ENCODE results near the gene RBM19. TPM values are rescaled to one million over a fixed set of nuclear protein-coding genes. Genes with fewer than 3 reads are reported as not detected.

Gene RBM19
- polyA plus RNA-seq, 1 experiment = 15.5 TPM

DNA sequence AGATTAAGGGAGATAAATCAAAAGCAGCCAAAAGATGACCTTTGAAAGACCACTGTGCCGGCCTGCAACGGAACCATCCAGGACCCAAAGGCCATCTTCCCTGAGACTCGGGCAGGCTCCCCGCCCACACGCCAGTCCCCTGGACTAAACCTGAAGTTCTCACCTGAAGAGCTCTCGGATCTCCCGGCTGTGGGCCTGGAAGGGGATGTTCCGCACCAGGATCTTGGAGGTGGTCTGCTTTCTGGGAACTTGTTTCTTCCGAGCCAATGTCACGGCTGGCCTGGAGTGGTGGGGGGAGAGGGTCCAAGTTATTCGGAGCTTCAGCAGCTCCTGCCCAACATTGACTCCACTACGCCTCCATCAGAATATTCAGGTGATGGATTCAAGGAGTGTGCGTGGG lies 51.3 kb downstream of the RBM19 start:
- ChIA-PET POLR2A (no interaction called here), CTCF (interaction anchor here (1.1 to 3.3 kb wide), 5 partner anchors 16 to 467 kb away, joined by 3 to 33 read pairs (median 6); no protein-coding TSS in a partner anchor)
- H3K4me3 ChIP-seq (ENCODE audit: low read depth, low read length) = no peak overlapping the region
- DNase-seq (ENCODE audit: low read depth) = no peak
- TF ChIP-seq, protein P1, sequence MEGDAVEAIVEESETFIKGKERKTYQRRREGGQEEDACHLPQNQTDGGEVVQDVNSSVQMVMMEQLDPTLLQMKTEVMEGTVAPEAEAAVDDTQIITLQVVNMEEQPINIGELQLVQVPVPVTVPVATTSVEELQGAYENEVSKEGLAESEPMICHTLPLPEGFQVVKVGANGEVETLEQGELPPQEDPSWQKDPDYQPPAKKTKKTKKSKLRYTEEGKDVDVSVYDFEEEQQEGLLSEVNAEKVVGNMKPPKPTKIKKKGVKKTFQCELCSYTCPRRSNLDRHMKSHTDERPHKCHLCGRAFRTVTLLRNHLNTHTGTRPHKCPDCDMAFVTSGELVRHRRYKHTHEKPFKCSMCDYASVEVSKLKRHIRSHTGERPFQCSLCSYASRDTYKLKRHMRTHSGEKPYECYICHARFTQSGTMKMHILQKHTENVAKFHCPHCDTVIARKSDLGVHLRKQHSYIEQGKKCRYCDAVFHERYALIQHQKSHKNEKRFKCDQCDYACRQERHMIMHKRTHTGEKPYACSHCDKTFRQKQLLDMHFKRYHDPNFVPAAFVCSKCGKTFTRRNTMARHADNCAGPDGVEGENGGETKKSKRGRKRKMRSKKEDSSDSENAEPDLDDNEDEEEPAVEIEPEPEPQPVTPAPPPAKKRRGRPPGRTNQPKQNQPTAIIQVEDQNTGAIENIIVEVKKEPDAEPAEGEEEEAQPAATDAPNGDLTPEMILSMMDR (IDR thresholded peaks at IDR 0.05; ENCODE audit: insufficient read depth, low read depth, low read length) = no peak
- peaks cover 10% of the 10 kb centered on the region for H3K36me3 ChIP-seq (ENCODE audit: control insufficient read depth, insufficient read depth, low read length)
- H3K27me3 ChIP-seq (ENCODE audit: control insufficient read depth, insufficient read depth, low read length) = no peaks in the 10 kb centered on the region

DNA sequence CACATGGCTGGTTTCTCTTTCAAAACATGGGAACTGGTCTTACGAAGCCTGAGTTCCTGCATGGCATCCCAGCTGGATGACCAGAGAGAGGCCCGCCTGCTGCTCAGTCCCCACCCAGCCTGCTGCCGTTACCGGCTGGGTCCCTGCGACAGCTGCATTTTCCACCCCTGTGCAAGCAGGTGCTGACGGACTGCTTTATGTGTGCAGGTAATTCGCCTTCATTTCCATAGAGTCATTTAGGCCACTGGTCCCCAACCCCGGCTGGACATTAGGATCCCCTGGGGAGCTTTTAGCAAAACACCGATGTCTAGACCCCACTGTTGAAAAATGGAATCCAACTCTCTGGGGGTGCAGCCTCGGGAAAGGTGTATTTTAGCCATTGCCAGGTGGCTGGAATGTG lies 51.9 kb downstream of the RBM19 start:
- ChIA-PET POLR2A (no interaction called here), CTCF (interaction anchor here (1.1 to 3.3 kb wide), 4 partner anchors 16 to 466 kb away, joined by 3 to 33 read pairs (median 5); no protein-coding TSS in a partner anchor)
- Histone ChIP-seq H3K27me3 (ENCODE audit: control insufficient read depth, insufficient read depth, low read length) (no peaks in the 10 kb centered on the region), H3K36me3 (ENCODE audit: control insufficient read depth, insufficient read depth, low read length) (peaks cover 12% of the 10 kb centered on the region), H3K4me3 (ENCODE audit: low read depth, low read length) (no peak overlapping the region)
- no peak for DNase-seq (ENCODE audit: low read depth)
- TF ChIP-seq, protein P1 (IDR thresholded peaks at IDR 0.05; ENCODE audit: insufficient read depth, low read depth, low read length) = no peak

DNA sequence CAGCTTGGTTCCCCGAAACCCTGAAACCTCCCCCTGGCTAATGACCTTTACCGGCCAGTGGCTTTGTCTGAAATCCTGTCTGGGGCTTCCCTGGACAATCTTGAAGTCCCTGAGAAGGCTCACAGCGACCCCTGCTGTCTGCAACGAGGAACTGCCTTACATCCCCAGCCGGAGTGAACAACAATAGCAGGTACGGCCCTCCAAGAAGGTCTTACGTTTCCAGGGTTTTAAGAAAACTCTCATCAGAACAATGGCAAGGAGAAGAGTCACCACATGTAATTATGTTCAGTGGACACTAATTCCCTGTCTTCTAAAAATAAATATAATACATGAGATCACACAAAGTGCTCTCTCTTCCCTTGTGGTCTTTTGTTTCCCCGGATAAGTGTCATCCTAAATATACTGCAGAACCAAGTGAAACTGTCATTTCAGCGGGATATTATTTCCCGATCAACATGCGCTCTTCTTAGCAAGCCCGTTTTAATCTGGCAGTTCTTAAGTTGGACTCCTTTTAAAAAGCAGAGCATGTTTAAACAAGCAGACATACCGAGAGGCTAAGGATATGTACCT lies 53.3 kb downstream of the RBM19 start:
- ChIA-PET POLR2A (no interaction called here), CTCF (interaction anchor here (0.7 to 3.3 kb wide), 14 partner anchors 9 to 472 kb away, joined by 3 to 33 read pairs (median 4); no protein-coding TSS in a partner anchor)
- Histone ChIP-seq H3K4me3 (ENCODE audit: low read depth, low read length) (no peak overlapping the region), H3K27me3 (ENCODE audit: control insufficient read depth, insufficient read depth, low read length) (no peaks in the 10 kb centered on the region), H3K36me3 (ENCODE audit: control insufficient read depth, insufficient read depth, low read length) (peaks cover 11% of the 10 kb centered on the region)
- no peak for DNase-seq (ENCODE audit: low read depth)
- TF ChIP-seq, protein P1 (IDR thresholded peaks at IDR 0.05; ENCODE audit: insufficient read depth, low read depth, low read length) = peak; percentile 96

DNA sequence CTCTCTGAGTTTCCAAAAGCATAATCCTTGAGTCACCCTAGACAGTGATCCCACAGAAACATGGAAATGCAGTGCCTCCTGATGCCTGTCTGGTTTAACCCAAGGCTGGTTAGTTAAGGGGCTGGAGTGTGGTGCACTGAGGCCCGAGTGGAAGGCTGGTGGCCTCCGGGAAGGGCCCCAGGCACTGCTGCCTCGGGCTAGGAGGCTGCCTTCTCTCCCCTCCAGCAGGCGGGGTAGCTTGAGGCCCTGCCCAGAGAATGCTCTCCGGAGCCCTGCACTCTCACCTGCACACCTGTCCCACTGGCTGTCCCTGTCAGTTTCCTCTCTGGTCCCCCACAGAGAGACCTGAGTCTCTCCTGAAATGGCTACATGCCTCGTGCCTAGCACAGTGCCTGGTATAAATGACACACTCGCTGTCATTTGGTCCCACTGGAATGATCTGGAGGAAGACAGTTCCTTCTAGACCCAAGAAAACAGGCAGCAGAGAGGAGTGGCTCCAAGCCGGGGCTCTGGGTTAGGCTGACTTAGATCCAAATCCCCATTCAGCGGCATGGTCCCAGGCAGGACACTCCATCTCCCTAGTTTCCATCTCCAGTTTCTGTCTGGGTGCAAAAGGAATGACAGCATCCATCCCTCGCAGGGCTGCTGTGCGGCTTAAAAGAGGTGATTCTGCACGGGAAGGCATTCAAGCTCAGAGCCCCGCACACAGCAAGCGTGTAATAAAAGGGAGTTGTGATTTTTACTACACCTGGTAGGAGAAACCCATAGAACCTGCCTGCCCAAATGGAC lies 54.0 kb downstream of the RBM19 start:
- POLR2A ChIA-PET = no interaction called here
- CTCF ChIA-PET = interaction anchor here (0.6 to 3.3 kb wide), 17 partner anchors 9 to 472 kb away, joined by 3 to 33 read pairs (median 4); no protein-coding TSS in a partner anchor

More for the DNA sequence above, 54.0 kb downstream of the RBM19 start:
- TF ChIP-seq, protein P1 (IDR thresholded peaks at IDR 0.05; ENCODE audit: insufficient read depth, low read depth, low read length) = no peak
- no peak for DNase-seq (ENCODE audit: low read depth)
- H3K36me3 ChIP-seq (ENCODE audit: control insufficient read depth, insufficient read depth, low read length) = peaks cover 11% of the 10 kb centered on the region
- no peak overlapping the region for H3K4me3 ChIP-seq (ENCODE audit: low read depth, low read length)
- no peaks in the 10 kb centered on the region for H3K27me3 ChIP-seq (ENCODE audit: control insufficient read depth, insufficient read depth, low read length)
